Gastrocnemius medialis (tissue), 4 donors: ENCODE results near the gene SLC35E1. TPM values are rescaled to one million over a fixed set of nuclear protein-coding genes. Genes with fewer than 3 reads are reported as not detected.

Experiments used
- ATAC-seq, 2 donors: fragments of 150-250 bp; one replicate each; pipeline ENCODE4 v1.9.1; 2016
- DNase-seq, 2 donors: peaks; one replicate each; pipeline ENCODE4 v3.0.0-alpha.2; 2019
- H3K27ac ChIP-seq, 4 donors: fragments of 200-600 bp; sonication (generic); 1 replicate in 1 of 4; 2 replicates in 3 of 4; pipeline ENCODE4 v1.5.1; 2016 to 2018; ENCODE audit warnings: mild to moderate bottlenecking in 2 of 4, moderate library complexity in 1 of 4
- H3K27me3 ChIP-seq, 3 donors: fragments of 200-600 bp; sonication (generic) in 2 of 3; 1 replicate in 1 of 3; 2 replicates in 2 of 3; pipeline versions ENCODE4 v1.5.1 to v1.6.0; 2016 to 2019; ENCODE audit warnings: mild to moderate bottlenecking in 1 of 3, moderate library complexity in 1 of 3
- H3K36me3 ChIP-seq, 2 donors: fragments of 200-600 bp; sonication (generic) in 1 of 2; one replicate each; pipeline ENCODE4 v1.5.1; 2017 to 2018
- H3K4me1 ChIP-seq, 2 donors: fragments of 200-600 bp; sonication (generic) in 1 of 2; one replicate each; pipeline ENCODE4 v1.5.1; 2016 to 2017; ENCODE audit warnings: mild to moderate bottlenecking in 2 of 2
- H3K4me3 ChIP-seq, 4 donors: fragments of 200-600 bp; sonication (generic) in 3 of 4; 1 replicate in 1 of 4; 2 replicates in 3 of 4; pipeline ENCODE4 v1.5.1; 2016 to 2019; ENCODE audit warnings: mild to moderate bottlenecking in 2 of 4
- H3K9me3 ChIP-seq, 3 donors: fragments of 200-600 bp; sonication (generic) in 2 of 3; 1 replicate in 1 of 3; 2 replicates in 2 of 3; pipeline ENCODE4 v1.5.1; 2016 to 2019
- CTCF ChIP-seq, 5 experiments: fragments of 450-650 bp in 3 of 5; fragments of 200-600 bp in 2 of 5; sonication (generic) in 2 of 5; IDR thresholded peaks in 4 of 5; conservative IDR thresholded peaks in 1 of 5; 1 replicate in 4 of 5; 2 replicates in 1 of 5; pipeline ENCODE4 v1.5.1; 2016 to 2019; ENCODE audit warnings: antibody characterized with exemption in 5 of 5, mild to moderate bottlenecking in 3 of 5, moderate library complexity in 3 of 5
- POLR2A ChIP-seq, 2 donors: fragments of 450-650 bp; IDR thresholded peaks; one replicate each; pipeline ENCODE4 v1.6.1; 2017; ENCODE audit warnings: antibody characterized with exemption in 2 of 2, mild to moderate bottlenecking in 2 of 2, moderate library complexity in 2 of 2
- in situ Hi-C, 4 donors: fragments of 200-750 bp; cut with MboI; loops; one replicate each; pipeline versions ENCODE4 v1.15.0 to v1.8.0; 2017; ENCODE audit warnings: low sequenced_read_pairs in 4 of 4
- intact Hi-C: fragments of 100-400 bp; cut with DNase I; formaldehyde crosslinking; loops from one replicate; pipeline ENCODE4 v1.15.1; 2023; ENCODE audit warnings: low total_unique reads
- total RNA-seq, 4 donors: library from RNA; depleted of rRNA; stranded (reverse); fragments of >200 nt; gene quantifications; one replicate each; pipeline versions ENCODE4 v1.1.0 to v1.2.3, GENCODE V29; 2016

Gene SLC35E1
- total RNA-seq, 4 donors from 2014 or later = 24.1 to 60.3 (median 40.1) TPM

GRCh38 chr19:16536130-16536529, 36.1 kb downstream of the SLC35E1 start:
- Histone ChIP-seq H3K9me3 (no peaks in the 10 kb centered on the region), H3K4me3 (no peak overlapping the region), H3K27ac (no peak overlapping the region), H3K36me3 (peaks cover 0 to 62% of the 10 kb centered on the region in 2 donors), H3K4me1 (peaks cover 14 to 23% of the 10 kb centered on the region in 2 donors), H3K27me3 (no peaks in the 10 kb centered on the region)
- no peak for ATAC-seq
- intact Hi-C loops = no loop called here
- TF ChIP-seq POLR2A (IDR thresholded peaks at IDR 0.05) = no peak
- no peak for TF ChIP-seq CTCF (IDR thresholded peaks at IDR 0.05 in 4 of 5, conservative IDR thresholded peaks at IDR 0.05 in 1 of 5)
- in situ Hi-C loops = loop anchor here in 1 of 4 donors (25.0 kb wide), 1 partner anchor 299 kb away; no protein-coding TSS in a partner anchor
- DNase-seq = no peak

GRCh38 chr19:16535381-16535780, 36.8 kb downstream of the SLC35E1 start:
- Histone ChIP-seq H3K36me3 (peaks cover 0 to 69% of the 10 kb centered on the region in 2 donors), H3K4me1 (peaks cover 6 to 16% of the 10 kb centered on the region in 2 donors), H3K27me3 (no peaks in the 10 kb centered on the region), H3K27ac (no peak overlapping the region), H3K9me3 (no peaks in the 10 kb centered on the region), H3K4me3 (no peak overlapping the region)
- no peak for DNase-seq
- no peak for ATAC-seq
- TF ChIP-seq CTCF (IDR thresholded peaks at IDR 0.05 in 4 of 5, conservative IDR thresholded peaks at IDR 0.05 in 1 of 5) (no peak), POLR2A (IDR thresholded peaks at IDR 0.05) (no peak)
- in situ Hi-C loops = loop anchor here in 1 of 4 donors (25.0 kb wide), 1 partner anchor 298 kb away; no protein-coding TSS in a partner anchor
- intact Hi-C loops = no loop called here

- no peak for TF ChIP-seq CTCF (IDR thresholded peaks at IDR 0.05 in 4 of 5, conservative IDR thresholded peaks at IDR 0.05 in 1 of 5)
- TF ChIP-seq POLR2A (IDR thresholded peaks at IDR 0.05) = no peak
- Histone ChIP-seq H3K4me3 (no peak overlapping the region), H3K9me3 (no peaks in the 10 kb centered on the region), H3K27ac (no peak overlapping the region), H3K4me1 (no peaks in the 10 kb centered on the region), H3K36me3 (peaks cover 0 to 90% of the 10 kb centered on the region in 2 donors), H3K27me3 (no peaks in the 10 kb centered on the region)
- ATAC-seq = no peak
- intact Hi-C loops (no loop called here), in situ Hi-C loops (loop anchor here in 1 of 4 donors (25.0 kb wide), 1 partner anchor 295 kb away; no protein-coding TSS in a partner anchor)
- DNase-seq = no peak
Observed at GRCh38 chr19:16532440-16533234, 39.6 kb downstream of the SLC35E1 start.

- TF ChIP-seq POLR2A (IDR thresholded peaks at IDR 0.05) (no peak), CTCF (IDR thresholded peaks at IDR 0.05 in 4 of 5, conservative IDR thresholded peaks at IDR 0.05 in 1 of 5) (no peak)
- ATAC-seq (no peak), DNase-seq (no peak)
- Histone ChIP-seq H3K27ac (no peak overlapping the region), H3K4me1 (no peaks in the 10 kb centered on the region), H3K4me3 (no peak overlapping the region), H3K9me3 (no peaks in the 10 kb centered on the region), H3K36me3 (peaks cover 0 to 99% of the 10 kb centered on the region in 2 donors), H3K27me3 (no peaks in the 10 kb centered on the region)
- intact Hi-C loops (no loop called here), in situ Hi-C loops (loop anchor here in 1 of 4 donors (25.0 kb wide), 1 partner anchor 294 kb away; no protein-coding TSS in a partner anchor)
Observed at GRCh38 chr19:16531380-16531669, 40.9 kb downstream of the SLC35E1 start.
